ACC112 (cell line): ENCODE data around the gene SLC6A11.

Experiments
- H2AFZ ChIP-seq: fragments of 200-600 bp; sonication (generic); one replicate; pipeline ENCODE4 v1.6.0; 2017; ENCODE audit warnings: antibody characterized with exemption, low read length; ENCODE audit not compliant: unreplicated experiment
- H3K27ac ChIP-seq: fragments of 200-600 bp; sonication (generic); 2 replicates; pipeline ENCODE4 v1.5.1; 2014; ENCODE audit warnings: low read depth, mild to moderate bottlenecking, antibody characterized with exemption, low read length, moderate library complexity
- H3K27me3 ChIP-seq: fragments of 200-600 bp; sonication (generic); 2 replicates; pipeline ENCODE4 v1.6.1; 2014; ENCODE audit warnings: mild to moderate bottlenecking, antibody characterized with exemption, low read length, moderate library complexity, mixed read lengths; ENCODE audit not compliant: insufficient read depth
- H3K36me3 ChIP-seq: fragments of 200-600 bp; sonication (generic); 2 replicates; pipeline ENCODE4 v1.6.1; 2016; ENCODE audit warnings: mild to moderate bottlenecking, antibody characterized with exemption, low read length, moderate library complexity, mixed read lengths; ENCODE audit not compliant: insufficient read depth
- H3K4me1 ChIP-seq: fragments of 200-600 bp; sonication (generic); one replicate; pipeline ENCODE4 v1.6.1; 2016; ENCODE audit warnings: low read length, mixed read lengths; ENCODE audit not compliant: insufficient read depth, unreplicated experiment, control insufficient read depth
- H3K4me3 ChIP-seq: fragments of 200-600 bp; sonication (generic); 2 replicates; pipeline ENCODE4 v1.5.1; 2014; ENCODE audit warnings: mild to moderate bottlenecking, low read depth, low read length
- H3K79me2 ChIP-seq: fragments of 200-600 bp; sonication (generic); one replicate; pipeline ENCODE4 v1.6.0; 2016; ENCODE audit warnings: low read length; ENCODE audit not compliant: control insufficient read depth, unreplicated experiment, insufficient read depth

The SLC6A11 gene

DNA sequence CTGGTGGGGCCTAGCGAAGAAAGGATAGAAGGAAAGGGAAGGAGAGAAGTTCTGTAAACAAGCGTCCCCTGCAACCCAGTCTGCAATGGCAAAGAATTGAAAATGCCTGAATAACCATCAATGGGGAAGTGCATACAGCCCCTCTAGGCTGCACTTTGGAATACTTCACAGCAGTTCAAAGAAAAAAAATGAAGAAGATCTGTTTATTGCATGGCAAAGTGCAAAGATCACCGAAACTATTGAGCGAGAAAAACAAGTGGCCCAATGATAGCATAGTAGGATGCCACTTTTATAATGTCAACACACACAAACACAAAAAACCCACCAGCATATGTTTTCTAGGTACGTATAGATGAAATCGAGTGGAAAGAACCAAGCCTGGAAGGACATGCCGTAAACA lies 162.9 kb downstream of the SLC6A11 start:
- no peaks in the 10 kb centered on the region for H3K36me3 ChIP-seq
- no peak overlapping the region for H2AFZ ChIP-seq
- H3K4me1 ChIP-seq = peaks cover 33% of the 10 kb centered on the region
- no peak overlapping the region for H3K27ac ChIP-seq
- H3K4me3 ChIP-seq = no peak overlapping the region
- H3K79me2 ChIP-seq = no peaks in the 10 kb centered on the region
- peaks cover 25% of the 10 kb centered on the region for H3K27me3 ChIP-seq

DNA sequence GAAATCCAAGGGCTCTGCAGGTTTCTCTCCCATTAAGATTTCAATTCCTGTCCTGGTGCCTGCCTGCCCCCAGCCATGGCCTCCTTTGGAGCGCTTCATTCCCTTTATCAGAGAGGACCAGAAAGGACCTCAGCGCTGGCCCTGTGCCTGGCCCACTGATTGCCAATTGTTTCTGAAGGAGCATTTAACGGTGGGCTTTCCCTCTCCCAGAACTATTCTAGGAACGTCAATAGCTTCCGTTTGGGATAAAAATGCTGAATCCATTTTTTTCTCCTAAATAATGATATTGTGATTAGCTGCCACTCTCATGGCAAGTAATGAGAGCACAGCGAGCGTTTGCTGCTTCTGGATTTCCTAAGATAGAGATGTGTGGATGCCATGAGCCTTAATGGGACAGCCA lies 164.3 kb downstream of the SLC6A11 start:
- Histone ChIP-seq H3K27ac (no peak overlapping the region), H3K27me3 (peaks cover 23% of the 10 kb centered on the region), H3K4me3 (no peak overlapping the region), H2AFZ (no peak overlapping the region), H3K4me1 (peaks cover 33% of the 10 kb centered on the region), H3K79me2 (no peaks in the 10 kb centered on the region), H3K36me3 (no peaks in the 10 kb centered on the region)

DNA sequence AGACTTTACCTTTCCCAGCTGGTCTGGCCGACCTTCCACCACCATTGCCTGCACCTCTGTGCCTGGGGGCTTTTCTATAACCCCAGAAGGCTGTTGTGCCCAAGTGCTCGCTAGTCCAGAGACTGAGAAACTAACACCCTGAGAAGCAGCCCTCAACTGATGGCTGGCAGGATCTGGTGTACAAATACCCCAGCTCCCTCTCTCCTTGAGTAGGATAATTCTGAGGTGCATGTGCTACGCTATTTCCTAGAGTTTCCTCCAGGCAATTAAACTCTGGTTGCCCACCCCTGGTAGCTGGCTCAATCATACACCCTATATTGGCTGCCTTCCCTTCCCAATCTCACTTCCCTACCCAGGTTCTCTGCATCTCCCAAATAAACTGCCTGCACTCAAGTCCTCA lies 165.0 kb downstream of the SLC6A11 start:
- H2AFZ ChIP-seq = no peak overlapping the region
- H3K36me3 ChIP-seq = no peaks in the 10 kb centered on the region
- H3K27me3 ChIP-seq = peaks cover 26% of the 10 kb centered on the region
- no peak overlapping the region for H3K4me3 ChIP-seq
- no peaks in the 10 kb centered on the region for H3K79me2 ChIP-seq
- H3K4me1 ChIP-seq = peaks cover 33% of the 10 kb centered on the region
- no peak overlapping the region for H3K27ac ChIP-seq

DNA sequence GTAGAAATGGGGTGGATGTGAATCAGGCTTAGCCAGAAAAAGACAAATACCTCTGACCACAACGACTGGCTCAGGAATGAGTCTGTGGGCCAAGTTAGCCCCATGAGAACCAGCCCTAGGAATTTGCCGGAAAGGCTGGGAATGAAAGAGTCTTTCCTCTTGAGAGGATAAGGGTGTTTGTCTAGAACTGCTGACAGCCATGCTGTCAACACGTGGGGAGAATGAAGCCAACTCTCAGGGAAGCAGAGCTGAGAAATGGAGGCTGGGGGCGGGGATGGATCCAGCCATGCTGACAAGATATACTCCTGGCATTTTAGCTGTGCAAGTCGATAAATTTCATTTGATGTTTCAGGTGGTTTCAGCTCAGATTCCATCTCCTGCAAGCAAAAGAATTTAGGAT lies 165.9 kb downstream of the SLC6A11 start:
- H2AFZ ChIP-seq = no peak overlapping the region
- peaks cover 30% of the 10 kb centered on the region for H3K4me1 ChIP-seq
- no peaks in the 10 kb centered on the region for H3K36me3 ChIP-seq
- no peaks in the 10 kb centered on the region for H3K79me2 ChIP-seq
- no peak overlapping the region for H3K4me3 ChIP-seq
- peaks cover 35% of the 10 kb centered on the region for H3K27me3 ChIP-seq
- H3K27ac ChIP-seq = no peak overlapping the region

DNA sequence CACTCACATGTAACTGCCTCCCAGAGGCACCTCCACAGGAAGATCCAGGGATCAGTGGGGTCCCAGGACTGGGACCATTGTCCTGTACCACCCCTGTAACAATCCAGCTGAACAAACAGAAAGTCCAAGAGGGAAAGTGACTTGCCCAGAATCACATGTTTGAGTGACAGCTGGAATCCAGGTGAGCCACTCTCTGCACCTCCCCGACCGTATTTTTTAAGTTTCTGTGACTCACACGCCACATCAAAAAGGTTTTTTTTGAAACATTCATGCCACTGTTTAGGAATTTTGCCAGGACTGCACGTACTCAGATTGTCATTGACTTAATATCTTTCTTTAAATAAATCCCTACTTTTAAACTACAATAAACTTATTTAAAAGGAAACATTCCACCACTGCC lies 166.8 kb downstream of the SLC6A11 start:
- H3K79me2 ChIP-seq = no peaks in the 10 kb centered on the region
- H3K4me3 ChIP-seq = no peak overlapping the region
- peaks cover 22% of the 10 kb centered on the region for H3K4me1 ChIP-seq
- H3K27ac ChIP-seq = no peak overlapping the region
- H2AFZ ChIP-seq = no peak overlapping the region
- H3K27me3 ChIP-seq = peaks cover 35% of the 10 kb centered on the region
- H3K36me3 ChIP-seq = no peaks in the 10 kb centered on the region

- H3K4me3 ChIP-seq = no peak overlapping the region
- H3K36me3 ChIP-seq = no peaks in the 10 kb centered on the region
- H2AFZ ChIP-seq = no peak overlapping the region
- peaks cover 16% of the 10 kb centered on the region for H3K4me1 ChIP-seq
- H3K27ac ChIP-seq = no peak overlapping the region
- no peaks in the 10 kb centered on the region for H3K79me2 ChIP-seq
- peaks cover 37% of the 10 kb centered on the region for H3K27me3 ChIP-seq
Observed at GRCh38 chr3:10983219-10983916, 167.3 kb downstream of the SLC6A11 start.

- H2AFZ ChIP-seq = no peak overlapping the region
- peaks cover 46% of the 10 kb centered on the region for H3K27me3 ChIP-seq
Observed at GRCh38 chr3:10984371-10984896, 168.4 kb downstream of the SLC6A11 start.

GRCh38 chr3:10985181-10985580 lies 169.2 kb downstream of the SLC6A11 start:
- Histone ChIP-seq H3K4me1 (peaks cover 14% of the 10 kb centered on the region), H3K27ac (no peak overlapping the region), H3K4me3 (no peak overlapping the region), H3K27me3 (peaks cover 53% of the 10 kb centered on the region), H3K36me3 (no peaks in the 10 kb centered on the region), H2AFZ (no peak overlapping the region), H3K79me2 (no peaks in the 10 kb centered on the region)

More at GRCh38 chr3:10984371-10984896, 168.4 kb downstream of the SLC6A11 start:
- H3K36me3 ChIP-seq = no peaks in the 10 kb centered on the region
- H3K27ac ChIP-seq = no peak overlapping the region
- H3K79me2 ChIP-seq = no peaks in the 10 kb centered on the region
- peaks cover 14% of the 10 kb centered on the region for H3K4me1 ChIP-seq
- no peak overlapping the region for H3K4me3 ChIP-seq

DNA sequence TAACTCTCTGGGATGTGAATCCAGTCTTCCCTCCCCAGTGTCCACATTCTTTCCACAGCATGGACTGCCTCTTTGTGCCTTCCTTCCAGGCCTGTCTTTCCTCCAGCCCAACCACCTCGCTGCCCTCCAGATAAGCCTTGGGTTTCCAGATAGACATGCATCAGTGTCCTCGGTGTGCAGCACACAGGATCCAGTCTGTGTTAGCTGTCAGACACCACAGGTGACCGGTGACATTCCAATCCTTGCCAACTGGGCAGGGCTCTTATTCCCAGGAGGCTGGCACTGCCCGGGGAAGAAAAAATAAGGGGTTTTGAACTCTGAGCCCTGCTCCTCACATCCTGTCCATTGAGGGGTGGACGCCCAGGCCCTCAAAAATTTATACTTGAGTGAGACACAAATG lies 170.6 kb downstream of the SLC6A11 start:
- Histone ChIP-seq H3K4me1 (peaks cover 13% of the 10 kb centered on the region), H2AFZ (no peak overlapping the region), H3K36me3 (no peaks in the 10 kb centered on the region), H3K79me2 (no peaks in the 10 kb centered on the region), H3K27ac (no peak overlapping the region), H3K27me3 (peaks cover 60% of the 10 kb centered on the region), H3K4me3 (no peak overlapping the region)

- Histone ChIP-seq H3K4me3 (no peak overlapping the region), H3K36me3 (no peaks in the 10 kb centered on the region), H3K27me3 (peaks cover 72% of the 10 kb centered on the region), H3K79me2 (no peaks in the 10 kb centered on the region), H3K4me1 (peaks cover 2% of the 10 kb centered on the region), H3K27ac (no peak overlapping the region), H2AFZ (no peak overlapping the region)
Observed at GRCh38 chr3:10988001-10988665, 172.1 kb downstream of the SLC6A11 start.

DNA sequence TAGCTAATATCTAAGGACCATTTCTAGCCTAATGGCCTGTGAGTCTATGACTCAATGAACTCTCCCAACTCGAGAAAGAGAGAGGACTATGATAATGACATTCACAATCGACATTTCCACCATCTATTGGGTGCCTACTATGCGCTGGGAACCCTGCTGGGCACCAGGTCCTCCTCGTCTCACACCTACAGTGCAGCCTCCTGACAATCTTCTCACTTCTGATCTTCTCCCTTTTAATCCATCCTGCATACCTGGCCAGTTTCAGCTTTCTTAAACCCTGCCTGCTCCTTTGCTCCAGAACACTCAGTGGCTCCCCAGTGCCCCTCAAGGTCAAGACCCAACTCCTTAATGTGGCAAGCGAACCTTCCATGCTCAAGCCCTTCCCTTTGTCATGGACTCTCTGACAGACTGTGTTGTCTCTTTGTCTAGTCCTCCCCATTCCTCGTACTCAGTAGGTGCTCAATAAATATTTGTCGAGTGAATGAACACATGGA lies 173.0 kb downstream of the SLC6A11 start:
- Histone ChIP-seq H2AFZ (no peak overlapping the region), H3K27ac (no peak overlapping the region), H3K36me3 (no peaks in the 10 kb centered on the region), H3K4me3 (no peak overlapping the region), H3K27me3 (peaks cover 80% of the 10 kb centered on the region), H3K4me1 (peaks cover 2% of the 10 kb centered on the region), H3K79me2 (no peaks in the 10 kb centered on the region)
